HepG2 (cell line): ENCODE measurements around the gene SREBF1.

Experiments
- CHD2 ChIP-seq: IDR thresholded peaks from 2 replicates; pipeline ENCODE4 v1.6.1; 2011; ENCODE audit warnings: low read depth, low read length, improper control_type of control experiment
- HNF4A ChIP-seq: sonication (generic); formaldehyde crosslinking; IDR thresholded peaks from 2 replicates; pipeline ENCODE4 v1.4.0; 2020; ENCODE audit warnings: missing genetic modification reagents
- NFE2 ChIP-seq: sonication (generic); formaldehyde crosslinking; IDR thresholded peaks from 2 replicates; pipeline ENCODE4 v1.4.0; 2020; ENCODE audit warnings: missing genetic modification reagents
- POLR2A ChIP-seq, 2 experiments: IDR thresholded peaks; 2 replicates each; pipeline ENCODE4 v1.6.1; 2011; ENCODE audit warnings: low read depth in 2 of 2, low read length in 2 of 2, mild to moderate bottlenecking in 1 of 2, moderate library complexity in 1 of 2; ENCODE audit not compliant: insufficient read depth in 1 of 2
- TGIF2 ChIP-seq: IDR thresholded peaks from 2 replicates; pipeline ENCODE4 v1.6.1; 2016; ENCODE audit warnings: control low read depth, missing compliant biosample characterization
- TF ChIP-seq, protein P1 (sequence below): IDR thresholded peaks from 2 replicates; pipeline ENCODE4 v1.6.1; 2016
- TF ChIP-seq, protein P2 (sequence below): sonication (generic); formaldehyde crosslinking; IDR thresholded peaks from 2 replicates; pipeline ENCODE4 v1.4.0; 2020; ENCODE audit warnings: missing genetic modification reagents, borderline replicate concordance
- TF ChIP-seq, protein P3 (sequence below): IDR thresholded peaks from 2 replicates; pipeline ENCODE4 v1.6.1; 2016; ENCODE audit warnings: control low read depth
- TF ChIP-seq, protein P4 (sequence below): sonication (generic); formaldehyde crosslinking; IDR thresholded peaks from 2 replicates; pipeline ENCODE4 v1.5.0; 2020; ENCODE audit warnings: mild to moderate bottlenecking, missing genetic modification reagents, moderate library complexity

DNA sequence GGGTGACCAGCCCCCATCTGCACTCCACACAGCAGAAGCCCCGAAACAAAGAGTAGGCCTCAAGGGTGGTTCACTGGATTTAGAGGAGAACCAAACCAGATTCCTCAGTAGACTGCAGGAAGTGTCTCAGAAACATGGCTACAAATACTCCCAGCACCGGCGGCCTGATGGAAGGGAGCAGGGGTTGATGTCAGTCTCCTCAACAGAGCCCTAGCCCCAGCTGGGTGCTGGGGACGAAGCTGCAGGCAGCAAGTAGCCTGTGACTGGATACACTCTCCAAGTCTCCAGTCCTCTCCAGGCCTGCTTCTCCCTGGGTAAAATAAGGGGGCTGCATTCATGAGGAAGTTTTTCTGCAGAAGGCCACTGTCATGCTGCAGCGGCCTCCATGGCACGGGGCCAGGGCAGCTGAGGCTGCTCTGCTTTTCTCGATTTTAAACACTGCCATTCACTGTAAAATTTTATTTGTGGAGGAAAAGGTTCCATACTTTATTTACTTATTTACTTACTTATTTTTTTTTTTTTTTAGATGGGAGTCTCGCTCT lies 36.7 kb upstream of the SREBF1 start:
- TF ChIP-seq HNF4A (no peak), TGIF2 (no peak), CHD2 (no peak), POLR2A (IDR thresholded peaks at IDR 0.05; ENCODE audit: insufficient read depth in 1 of 2, low read depth in 2 of 2, low read length in 2 of 2) (no peak), NFE2 (no peak)
- TF ChIP-seq, protein P1, sequence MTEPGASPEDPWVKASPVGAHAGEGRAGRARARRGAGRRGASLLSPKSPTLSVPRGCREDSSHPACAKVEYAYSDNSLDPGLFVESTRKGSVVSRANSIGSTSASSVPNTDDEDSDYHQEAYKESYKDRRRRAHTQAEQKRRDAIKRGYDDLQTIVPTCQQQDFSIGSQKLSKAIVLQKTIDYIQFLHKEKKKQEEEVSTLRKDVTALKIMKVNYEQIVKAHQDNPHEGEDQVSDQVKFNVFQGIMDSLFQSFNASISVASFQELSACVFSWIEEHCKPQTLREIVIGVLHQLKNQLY (CRISPR knock-in tag): no peak
- TF ChIP-seq, protein P2, sequence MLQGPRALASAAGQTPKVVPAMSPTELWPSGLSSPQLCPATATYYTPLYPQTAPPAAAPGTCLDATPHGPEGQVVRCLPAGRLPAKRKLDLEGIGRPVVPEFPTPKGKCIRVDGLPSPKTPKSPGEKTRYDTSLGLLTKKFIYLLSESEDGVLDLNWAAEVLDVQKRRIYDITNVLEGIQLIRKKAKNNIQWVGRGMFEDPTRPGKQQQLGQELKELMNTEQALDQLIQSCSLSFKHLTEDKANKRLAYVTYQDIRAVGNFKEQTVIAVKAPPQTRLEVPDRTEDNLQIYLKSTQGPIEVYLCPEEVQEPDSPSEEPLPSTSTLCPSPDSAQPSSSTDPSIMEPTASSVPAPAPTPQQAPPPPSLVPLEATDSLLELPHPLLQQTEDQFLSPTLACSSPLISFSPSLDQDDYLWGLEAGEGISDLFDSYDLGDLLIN (CRISPR knock-in tag): no peak
- TF ChIP-seq, protein P3, sequence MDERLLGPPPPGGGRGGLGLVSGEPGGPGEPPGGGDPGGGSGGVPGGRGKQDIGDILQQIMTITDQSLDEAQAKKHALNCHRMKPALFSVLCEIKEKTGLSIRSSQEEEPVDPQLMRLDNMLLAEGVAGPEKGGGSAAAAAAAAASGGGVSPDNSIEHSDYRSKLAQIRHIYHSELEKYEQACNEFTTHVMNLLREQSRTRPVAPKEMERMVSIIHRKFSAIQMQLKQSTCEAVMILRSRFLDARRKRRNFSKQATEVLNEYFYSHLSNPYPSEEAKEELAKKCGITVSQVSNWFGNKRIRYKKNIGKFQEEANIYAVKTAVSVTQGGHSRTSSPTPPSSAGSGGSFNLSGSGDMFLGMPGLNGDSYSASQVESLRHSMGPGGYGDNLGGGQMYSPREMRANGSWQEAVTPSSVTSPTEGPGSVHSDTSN (CRISPR knock-in tag): no peak
- TF ChIP-seq, protein P4, sequence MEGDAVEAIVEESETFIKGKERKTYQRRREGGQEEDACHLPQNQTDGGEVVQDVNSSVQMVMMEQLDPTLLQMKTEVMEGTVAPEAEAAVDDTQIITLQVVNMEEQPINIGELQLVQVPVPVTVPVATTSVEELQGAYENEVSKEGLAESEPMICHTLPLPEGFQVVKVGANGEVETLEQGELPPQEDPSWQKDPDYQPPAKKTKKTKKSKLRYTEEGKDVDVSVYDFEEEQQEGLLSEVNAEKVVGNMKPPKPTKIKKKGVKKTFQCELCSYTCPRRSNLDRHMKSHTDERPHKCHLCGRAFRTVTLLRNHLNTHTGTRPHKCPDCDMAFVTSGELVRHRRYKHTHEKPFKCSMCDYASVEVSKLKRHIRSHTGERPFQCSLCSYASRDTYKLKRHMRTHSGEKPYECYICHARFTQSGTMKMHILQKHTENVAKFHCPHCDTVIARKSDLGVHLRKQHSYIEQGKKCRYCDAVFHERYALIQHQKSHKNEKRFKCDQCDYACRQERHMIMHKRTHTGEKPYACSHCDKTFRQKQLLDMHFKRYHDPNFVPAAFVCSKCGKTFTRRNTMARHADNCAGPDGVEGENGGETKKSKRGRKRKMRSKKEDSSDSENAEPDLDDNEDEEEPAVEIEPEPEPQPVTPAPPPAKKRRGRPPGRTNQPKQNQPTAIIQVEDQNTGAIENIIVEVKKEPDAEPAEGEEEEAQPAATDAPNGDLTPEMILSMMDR (CRISPR knock-in tag): no peak
